Raji (cell line): ENCODE measurements around the gene UBXN7.

Experiments
- POLR2A ChIP-seq: IDR thresholded peaks from 2 replicates; pipeline ENCODE4 v1.6.1; 2011; ENCODE audit warnings: low read depth, low read length, control low read depth; ENCODE audit not compliant: insufficient read depth

Gene UBXN7

GRCh38 chr3:196357905-196358304 is 74.3 kb downstream of the UBXN7 start:
- no peak for TF ChIP-seq POLR2A

- no peak for TF ChIP-seq POLR2A
Observed at GRCh38 chr3:196356556-196356955, 75.7 kb downstream of the UBXN7 start.

GRCh38 chr3:196355668-196356067 is 76.6 kb downstream of the UBXN7 start:
- no peak for TF ChIP-seq POLR2A

GRCh38 chr3:196354132-196354531 is 78.1 kb downstream of the UBXN7 start:
- no peak for TF ChIP-seq POLR2A

GRCh38 chr3:196351541-196351940 is 80.7 kb downstream of the UBXN7 start:
- TF ChIP-seq POLR2A = no peak

- no peak for TF ChIP-seq POLR2A
Observed at GRCh38 chr3:196350067-196350466, 82.2 kb downstream of the UBXN7 start.

- no peak for TF ChIP-seq POLR2A
Observed at GRCh38 chr3:196348698-196349097, 83.5 kb downstream of the UBXN7 start.

GRCh38 chr3:196344663-196345062 is 87.6 kb downstream of the UBXN7 start:
- TF ChIP-seq POLR2A = no peak

GRCh38 chr3:196341137-196341536 is 91.1 kb downstream of the UBXN7 start:
- TF ChIP-seq POLR2A = no peak

GRCh38 chr3:196340466-196340865 is 91.8 kb downstream of the UBXN7 start:
- TF ChIP-seq POLR2A = no peak

- TF ChIP-seq POLR2A = no peak
Observed at GRCh38 chr3:196339493-196340254, 92.6 kb downstream of the UBXN7 start.

GRCh38 chr3:196339044-196339443 is 93.2 kb downstream of the UBXN7 start:
- no peak for TF ChIP-seq POLR2A

- TF ChIP-seq POLR2A = no peak
Observed at GRCh38 chr3:196336319-196337145, 95.7 kb downstream of the UBXN7 start.

GRCh38 chr3:196335503-196335948 is 96.7 kb downstream of the UBXN7 start:
- TF ChIP-seq POLR2A = no peak

- no peak for TF ChIP-seq POLR2A
Observed at GRCh38 chr3:196334982-196335381, 97.2 kb downstream of the UBXN7 start.

- TF ChIP-seq POLR2A = no peak
Observed at GRCh38 chr3:196332168-196332567, 100.1 kb downstream of the UBXN7 start.
